H9 (cell line): ENCODE data around the gene LRRC28. TPM values are rescaled to one million over a fixed set of nuclear protein-coding genes. Genes with fewer than 3 reads are reported as not detected.

ENCODE experiments used
- DNase-seq: peaks from one replicate; pipeline ENCODE4 v3.0.0-alpha.2; 2017
- H2AFZ ChIP-seq: one replicate; pipeline ENCODE4 v1.6.1; 2013; ENCODE audit warnings: mild to moderate bottlenecking, low read length, control low read depth, moderate library complexity
- H2AK5ac ChIP-seq: 2 replicates; pipeline ENCODE4 v1.6.1; 2013; ENCODE audit warnings: low read length, control low read depth, mixed read lengths; ENCODE audit not compliant: insufficient read length
- H2BK120ac ChIP-seq: one replicate; pipeline ENCODE4 v1.6.1; 2013; ENCODE audit warnings: low read depth, mild to moderate bottlenecking, low read length, control low read depth, inconsistent platforms; ENCODE audit not compliant: poor library complexity, severe bottlenecking
- H2BK12ac ChIP-seq: 2 replicates; pipeline ENCODE4 v1.6.1; 2013; ENCODE audit warnings: low read length, control low read depth, mixed read lengths, low read depth; ENCODE audit not compliant: insufficient read length
- H2BK15ac ChIP-seq: 2 replicates; pipeline ENCODE4 v1.6.1; 2013; ENCODE audit warnings: low read depth, low read length, control low read depth
- H2BK20ac ChIP-seq: one replicate; pipeline ENCODE4 v1.6.1; 2013; ENCODE audit warnings: low read depth, mild to moderate bottlenecking, low read length, control low read depth, inconsistent platforms; ENCODE audit not compliant: poor library complexity, severe bottlenecking
- H2BK5ac ChIP-seq: 2 replicates; pipeline ENCODE4 v1.6.1; 2013; ENCODE audit warnings: low read length, control low read depth, mixed read lengths; ENCODE audit not compliant: insufficient read length
- H3K14ac ChIP-seq: 2 replicates; pipeline ENCODE4 v1.6.1; 2013; ENCODE audit warnings: low read length, control low read depth; ENCODE audit not compliant: insufficient read depth
- H3K18ac ChIP-seq: 2 replicates; pipeline ENCODE4 v1.6.1; 2013; ENCODE audit warnings: low read depth, mild to moderate bottlenecking, mixed read lengths, low read length, control low read depth; ENCODE audit not compliant: insufficient read length
- H3K23ac ChIP-seq: 2 replicates; pipeline ENCODE4 v1.6.1; 2013; ENCODE audit warnings: low read length, control low read depth, mixed read lengths, low read depth; ENCODE audit not compliant: insufficient read length
- H3K23me2 ChIP-seq: 2 replicates; pipeline ENCODE4 v1.6.1; 2013; ENCODE audit warnings: low read depth, mild to moderate bottlenecking, mixed read lengths, low read length, control low read depth; ENCODE audit not compliant: insufficient read length, poor library complexity, severe bottlenecking
- H3K27ac ChIP-seq: 2 replicates; pipeline ENCODE4 v1.5.1; 2013; ENCODE audit warnings: low read length, control low read depth, mixed read lengths, low read depth; ENCODE audit not compliant: insufficient read length
- H3K27me3 ChIP-seq: 2 replicates; pipeline ENCODE4 v1.6.1; 2013; ENCODE audit warnings: low read length, control low read depth, inconsistent platforms; ENCODE audit not compliant: insufficient read depth
- H3K4ac ChIP-seq: 2 replicates; pipeline ENCODE4 v1.6.1; 2013; ENCODE audit warnings: low read depth, mild to moderate bottlenecking, control low read depth, inconsistent platforms, low read length, moderate library complexity
- H3K4me1 ChIP-seq: 2 replicates; pipeline ENCODE4 v1.6.1; 2013; ENCODE audit warnings: low read length, control low read depth, inconsistent platforms; ENCODE audit not compliant: insufficient read depth
- H3K4me2 ChIP-seq: 2 replicates; pipeline ENCODE4 v1.6.1; 2013; ENCODE audit warnings: low read length, control low read depth, mixed read lengths; ENCODE audit not compliant: insufficient read length, insufficient read depth
- H3K56ac ChIP-seq: 2 replicates; pipeline ENCODE4 v1.6.1; 2013; ENCODE audit warnings: low read depth, mild to moderate bottlenecking, mixed read lengths, low read length, control low read depth; ENCODE audit not compliant: insufficient read length
- H3K79me1 ChIP-seq: 2 replicates; pipeline ENCODE4 v1.6.1; 2013; ENCODE audit warnings: low read depth, mild to moderate bottlenecking, moderate library complexity, low read length, control low read depth, inconsistent platforms; ENCODE audit not compliant: insufficient read depth, poor library complexity, severe bottlenecking
- H3K79me2 ChIP-seq: 2 replicates; pipeline ENCODE4 v1.6.1; 2013; ENCODE audit warnings: low read length, control low read depth, inconsistent platforms; ENCODE audit not compliant: insufficient read depth
- H3K9ac ChIP-seq: 2 replicates; pipeline ENCODE4 v1.6.1; 2013; ENCODE audit warnings: low read length, control low read depth, mixed read lengths; ENCODE audit not compliant: insufficient read length; ENCODE audit errors: extremely low read depth
- H3K9me3 ChIP-seq: one replicate; pipeline ENCODE4 v1.6.1; 2013; ENCODE audit warnings: low read depth, low read length, inconsistent platforms; ENCODE audit not compliant: control insufficient read depth
- H3T11ph ChIP-seq: one replicate; pipeline ENCODE4 v1.6.1; 2013; ENCODE audit warnings: mild to moderate bottlenecking, low read length, control low read depth, inconsistent platforms
- H4K20me1 ChIP-seq: one replicate; pipeline ENCODE4 v1.6.1; 2013; ENCODE audit not compliant: control insufficient read depth, insufficient read length, insufficient read depth
- H4K5ac ChIP-seq: 2 replicates; pipeline ENCODE4 v1.6.1; 2013; ENCODE audit warnings: low read depth, mild to moderate bottlenecking, mixed read lengths, low read length, control low read depth; ENCODE audit not compliant: insufficient read length
- H4K8ac ChIP-seq: replicated peaks from 2 replicates; pipeline ENCODE4 v1.6.1; 2013; ENCODE audit warnings: low read length, control low read depth, mixed read lengths, low read depth; ENCODE audit not compliant: insufficient read length
- H4K91ac ChIP-seq: 2 replicates; pipeline ENCODE4 v1.6.1; 2013; ENCODE audit warnings: low read depth, mild to moderate bottlenecking, moderate library complexity, mixed read lengths, low read length, control low read depth; ENCODE audit not compliant: insufficient read length
- H3K27ac Mint-ChIP-seq, 3 experiments: 2 replicates in 2 of 3; 3 replicates in 1 of 3; pipeline ENCODE4 v1.8.0; 2020 to 2021; ENCODE audit warnings: mixed read lengths in 3 of 3, mild to moderate bottlenecking in 1 of 3, moderate library complexity in 1 of 3
- H3K27me3 Mint-ChIP-seq: 2 replicates; pipeline ENCODE4 v1.8.0; 2021; ENCODE audit warnings: low read depth, mild to moderate bottlenecking, moderate library complexity, mixed read lengths
- H3K36me3 Mint-ChIP-seq, 3 experiments: 2 replicates in 2 of 3; 3 replicates in 1 of 3; pipeline ENCODE4 v1.8.0; 2020 to 2021; ENCODE audit warnings: low read depth in 3 of 3, mixed read lengths in 3 of 3; ENCODE audit not compliant: insufficient read depth in 1 of 3
- H3K4me1 Mint-ChIP-seq, 2 experiments: 2 replicates each; pipeline ENCODE4 v1.8.0; 2020; ENCODE audit warnings: mixed read lengths in 2 of 2
- H3K4me3 Mint-ChIP-seq, 2 experiments: 2 replicates in 1 of 2; 3 replicates in 1 of 2; pipeline ENCODE4 v1.8.0; 2020 to 2021; ENCODE audit warnings: mild to moderate bottlenecking in 2 of 2, mixed read lengths in 2 of 2, moderate library complexity in 1 of 2
- H3K9me3 Mint-ChIP-seq, 2 experiments: 2 replicates in 1 of 2; 3 replicates in 1 of 2; pipeline ENCODE4 v1.8.0; 2020; ENCODE audit warnings: mild to moderate bottlenecking in 2 of 2, mixed read lengths in 2 of 2, moderate library complexity in 1 of 2
- CTCF ChIP-seq: fragments of 200-600 bp; sonication (generic); conservative IDR thresholded peaks from 3 replicates; pipeline ENCODE4 v1.8.0; 2021; ENCODE audit warnings: antibody characterized with exemption, mild to moderate bottlenecking
- WGBS: extraction: QIAGEN DNeasy Blood & Tissue Kit; methylation state at CpG from one replicate; pipeline ENCODE4 v1.1.7; 2013; ENCODE audit warnings: missing lambda C conversion rate, low lambda C conversion rate, mixed read lengths; ENCODE audit not compliant: insufficient read length; ENCODE audit errors: extremely low coverage; 5-methylcytosine and 5-hydroxymethylcytosine counted together
- total RNA-seq: library from RNA; stranded (reverse); gene quantifications from 2 replicates; pipeline ENCODE4 v1.2.1, GENCODE V29; 2021

The LRRC28 gene
- total RNA-seq, 1 experiment from 2014 or later: 17.6 TPM

GRCh38 chr15:99336794-99337193, 85.5 kb downstream of the LRRC28 start:
- no CpG with 5 or more reads among the region's 1 CpG for WGBS

More at GRCh38 chr15:99336794-99337193, 85.5 kb downstream of the LRRC28 start:
- peaks cover 3% of the 10 kb centered on the region in 2 experiments for H3K4me1 Mint-ChIP-seq
- no peak overlapping the region for H4K91ac ChIP-seq
- TF ChIP-seq CTCF: no peak
- no peak for DNase-seq
- H3K56ac ChIP-seq: no peak overlapping the region
- H4K20me1 ChIP-seq: no peaks in the 10 kb centered on the region
- H3K4me3 Mint-ChIP-seq: no peak overlapping the region
- no peak overlapping the region for H3K9ac ChIP-seq
- H3K4ac ChIP-seq: no peak overlapping the region
- no peaks in the 10 kb centered on the region for H3K9me3 ChIP-seq
- H3K4me2 ChIP-seq: no peak overlapping the region
- no peaks in the 10 kb centered on the region for H3K27me3 Mint-ChIP-seq
- H3K79me1 ChIP-seq: no peaks in the 10 kb centered on the region
- no peak overlapping the region for H2BK15ac ChIP-seq
- 0 out of 2 replicates have a peak, but pooled peaks cover under 1% of the 10 kb centered on the region for H3K4me1 ChIP-seq
- H3K36me3 Mint-ChIP-seq: no peaks in the 10 kb centered on the region
- no peaks in the 10 kb centered on the region for H3K9me3 Mint-ChIP-seq
- H3K23ac ChIP-seq: no peak overlapping the region
- H2BK5ac ChIP-seq: no peak overlapping the region
- H3K14ac ChIP-seq: no peak overlapping the region
- no peak overlapping the region for H3K27ac ChIP-seq
- no peak overlapping the region for H3T11ph ChIP-seq
- no peak overlapping the region for H2BK20ac ChIP-seq
- H4K8ac ChIP-seq: no peak overlapping the region
- no peak overlapping the region for H4K5ac ChIP-seq
- no peak overlapping the region for H3K27ac Mint-ChIP-seq
- H3K23me2 ChIP-seq: no peaks in the 10 kb centered on the region
- H2AFZ ChIP-seq: no peak overlapping the region
- no peak overlapping the region for H3K18ac ChIP-seq
- H2AK5ac ChIP-seq: no peak overlapping the region
- no peak overlapping the region for H2BK12ac ChIP-seq
- no peaks in the 10 kb centered on the region for H3K27me3 ChIP-seq
- H3K79me2 ChIP-seq: no peaks in the 10 kb centered on the region
- no peak overlapping the region for H2BK120ac ChIP-seq
